ENCODE data around the gene PCSK5.

The PCSK5 gene

GRCh38 chr9:75869236-75869635, 21.2 kb upstream of the PCSK5 start:
- ChIA-PET POLR2A (no interaction called here), CTCF (no interaction called here)
- no peak for TF ChIP-seq CTCF (IDR thresholded peaks at IDR 0.05; ENCODE audit: insufficient read depth, low read length, missing control alignments)
- no peak overlapping the region for H3K4me3 ChIP-seq (ENCODE audit: low read depth, low read length)
- no peak for DNase-seq (ENCODE audit: low read depth, low spot score)

- no peak for DNase-seq (ENCODE audit: low read depth, low spot score)
- POLR2A ChIA-PET, result no interaction called here
- no peak for TF ChIP-seq CTCF (IDR thresholded peaks at IDR 0.05; ENCODE audit: insufficient read depth, low read length, missing control alignments)
- H3K4me3 ChIP-seq (ENCODE audit: low read depth, low read length), result no peak overlapping the region
- CTCF ChIA-PET, result no interaction called here
Measured at GRCh38 chr9:75870450-75870849, 20.0 kb upstream of the PCSK5 start.

- CTCF ChIA-PET, result no interaction called here
- no peak for TF ChIP-seq CTCF (IDR thresholded peaks at IDR 0.05; ENCODE audit: insufficient read depth, low read length, missing control alignments)
- POLR2A ChIA-PET, result no interaction called here
- no peak overlapping the region for H3K4me3 ChIP-seq (ENCODE audit: low read depth, low read length)
- DNase-seq (ENCODE audit: low read depth, low spot score), result no peak
Measured at GRCh38 chr9:75871624-75872023, 18.8 kb upstream of the PCSK5 start.

- DNase-seq (ENCODE audit: low read depth, low spot score), result no peak
- CTCF ChIA-PET, result no interaction called here
- POLR2A ChIA-PET, result no interaction called here
- H3K4me3 ChIP-seq (ENCODE audit: low read depth, low read length), result no peak overlapping the region
- no peak for TF ChIP-seq CTCF (IDR thresholded peaks at IDR 0.05; ENCODE audit: insufficient read depth, low read length, missing control alignments)
Measured at GRCh38 chr9:75873712-75874111, 16.8 kb upstream of the PCSK5 start.

GRCh38 chr9:75876999-75877640, 13.4 kb upstream of the PCSK5 start:
- CTCF ChIA-PET, result interaction anchor here (1.5 kb wide), 1 partner anchor 11 kb away, joined by 4 read pairs; no protein-coding TSS in a partner anchor
- no peak for TF ChIP-seq CTCF (IDR thresholded peaks at IDR 0.05; ENCODE audit: insufficient read depth, low read length, missing control alignments)
- no peak overlapping the region for H3K4me3 ChIP-seq (ENCODE audit: low read depth, low read length)
- DNase-seq (ENCODE audit: low read depth, low spot score), result no peak
- POLR2A ChIA-PET, result no interaction called here

- CTCF ChIA-PET, result no interaction called here
Measured at GRCh38 chr9:75878488-75878860, 12.0 kb upstream of the PCSK5 start.

More at GRCh38 chr9:75878488-75878860, 12.0 kb upstream of the PCSK5 start:
- no peak overlapping the region for H3K4me3 ChIP-seq (ENCODE audit: low read depth, low read length)
- no peak for TF ChIP-seq CTCF (IDR thresholded peaks at IDR 0.05; ENCODE audit: insufficient read depth, low read length, missing control alignments)
- DNase-seq (ENCODE audit: low read depth, low spot score), result no peak
- POLR2A ChIA-PET, result no interaction called here

Data from AG04449 (cell line).